Loucy (cell line): ENCODE results near the gene PRR29.

Experiments
- CTCF ChIP-seq: fragments of 200-600 bp; sonication (generic); conservative IDR thresholded peaks from 2 replicates; pipeline ENCODE4 v1.5.1; 2014; ENCODE audit warnings: mild to moderate bottlenecking, antibody characterized with exemption, low read length
- EZH2phosphoT487 ChIP-seq: fragments of 200-600 bp; IDR thresholded peaks from 2 replicates; pipeline ENCODE4 v1.6.1; 2018; ENCODE audit warnings: antibody characterized with exemption, mild to moderate bottlenecking, moderate library complexity, borderline replicate concordance

GRCh38 chr17:63975541-63976092 lies 22.5 kb upstream of the PRR29 start:
- TF ChIP-seq CTCF (no peak), EZH2phosphoT487 (no peak)
